C4-2B (cell line): ENCODE data around the gene CAPN13.

Experiments used
- ZFX ChIP-seq: fragments of 450-650 bp; IDR thresholded peaks from 2 replicates; pipeline ENCODE4 v1.6.1; 2017
- TF ChIP-seq, protein P1 (sequence below): fragments of 450-650 bp; conservative IDR thresholded peaks from 2 replicates; pipeline ENCODE4 v1.5.1; 2017; ENCODE audit warnings: mild to moderate bottlenecking

DNA sequence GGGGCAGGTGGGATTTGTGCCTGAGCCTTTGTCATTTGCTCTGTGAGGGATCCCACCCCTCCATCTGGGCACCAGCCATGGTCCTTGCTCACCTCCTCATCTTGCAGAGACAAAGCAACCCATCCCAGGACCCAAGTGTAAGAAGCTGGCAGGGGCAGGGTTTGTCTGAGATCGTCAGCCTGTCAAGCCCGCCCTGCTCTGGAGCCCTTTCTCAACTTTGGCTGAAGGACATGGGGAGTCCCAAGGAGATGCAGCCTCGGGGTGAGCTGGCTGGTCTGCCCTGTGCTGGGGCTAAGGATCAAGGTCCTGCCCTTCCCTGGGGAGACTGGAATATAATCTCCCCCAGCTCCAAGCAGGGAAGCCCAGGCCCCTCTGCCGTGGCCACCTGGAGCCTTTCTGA lies 86.0 kb downstream of the CAPN13 start:
- TF ChIP-seq, protein P1, sequence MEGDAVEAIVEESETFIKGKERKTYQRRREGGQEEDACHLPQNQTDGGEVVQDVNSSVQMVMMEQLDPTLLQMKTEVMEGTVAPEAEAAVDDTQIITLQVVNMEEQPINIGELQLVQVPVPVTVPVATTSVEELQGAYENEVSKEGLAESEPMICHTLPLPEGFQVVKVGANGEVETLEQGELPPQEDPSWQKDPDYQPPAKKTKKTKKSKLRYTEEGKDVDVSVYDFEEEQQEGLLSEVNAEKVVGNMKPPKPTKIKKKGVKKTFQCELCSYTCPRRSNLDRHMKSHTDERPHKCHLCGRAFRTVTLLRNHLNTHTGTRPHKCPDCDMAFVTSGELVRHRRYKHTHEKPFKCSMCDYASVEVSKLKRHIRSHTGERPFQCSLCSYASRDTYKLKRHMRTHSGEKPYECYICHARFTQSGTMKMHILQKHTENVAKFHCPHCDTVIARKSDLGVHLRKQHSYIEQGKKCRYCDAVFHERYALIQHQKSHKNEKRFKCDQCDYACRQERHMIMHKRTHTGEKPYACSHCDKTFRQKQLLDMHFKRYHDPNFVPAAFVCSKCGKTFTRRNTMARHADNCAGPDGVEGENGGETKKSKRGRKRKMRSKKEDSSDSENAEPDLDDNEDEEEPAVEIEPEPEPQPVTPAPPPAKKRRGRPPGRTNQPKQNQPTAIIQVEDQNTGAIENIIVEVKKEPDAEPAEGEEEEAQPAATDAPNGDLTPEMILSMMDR, result no peak
- no peak for TF ChIP-seq ZFX
